GM18502 (cell line): ENCODE results near the gene JUP.
"Not testable (repeated sequence)": the region's sequence is repeated elsewhere in the genome, so short reads cannot be mapped to it uniquely, and the experiment has no call there.

Experiments
- ATAC-seq: cut with Tn5 transposase; IDR thresholded peaks from one replicate; pipeline ENCODE4 v1.9.1; 2021; ENCODE audit warnings: mild to moderate bottlenecking; ENCODE audit not compliant: unreplicated experiment, poor library complexity

The JUP gene

DNA sequence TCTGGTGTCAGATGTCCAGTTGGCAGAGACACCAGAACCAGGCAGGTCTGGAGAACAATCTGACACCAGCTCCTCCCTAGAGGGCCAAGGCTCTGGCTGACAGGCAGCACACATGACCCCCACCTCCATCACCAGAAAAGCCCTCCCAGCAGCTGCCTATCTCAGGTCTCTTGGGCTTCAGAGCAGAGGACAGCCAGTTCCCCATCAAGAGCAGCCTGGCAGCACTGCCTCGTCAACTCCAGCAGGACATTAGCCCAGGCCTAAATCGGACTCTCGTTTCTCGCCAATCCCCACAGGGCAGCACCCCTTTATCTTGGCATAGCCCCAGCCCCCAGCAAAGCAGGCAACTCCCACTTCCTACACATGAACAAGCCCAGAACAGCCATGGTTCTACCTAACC, 4.4 kb downstream of the JUP start:
- no peak for ATAC-seq

DNA sequence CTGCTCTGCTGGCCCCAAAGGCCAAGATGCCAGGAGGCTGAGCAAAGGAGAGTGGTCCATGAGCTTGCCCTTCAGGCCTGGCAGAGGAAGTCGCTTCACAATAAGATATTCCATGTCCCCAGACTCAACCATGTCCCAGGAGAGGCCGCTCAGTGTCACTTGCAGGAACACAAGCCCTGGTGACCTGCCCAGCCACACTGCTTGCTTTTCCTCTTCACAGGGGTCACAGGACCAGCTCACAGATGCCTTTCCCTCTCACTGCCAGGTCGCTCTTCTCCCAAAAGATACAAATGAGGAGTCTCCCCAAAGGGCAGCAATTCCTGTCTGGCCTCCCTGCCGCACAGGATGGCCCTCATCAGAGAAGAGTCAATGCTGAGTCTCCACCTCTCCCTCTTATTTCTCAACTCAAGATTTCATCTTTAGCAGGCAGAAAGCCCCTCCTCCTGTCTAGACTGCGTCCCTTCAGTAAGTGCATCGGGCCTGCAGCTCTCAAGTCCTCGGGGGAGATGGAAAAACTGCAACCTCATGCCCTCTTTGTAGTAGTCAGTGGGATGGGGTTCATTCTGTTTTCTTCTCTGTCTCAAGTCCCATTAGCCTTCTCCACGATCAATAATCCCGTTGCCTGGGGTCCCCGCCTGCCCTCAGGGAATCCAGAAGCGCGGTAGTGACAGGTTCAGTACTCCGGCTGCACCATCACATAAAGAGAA, 5.0 kb downstream of the JUP start:
- ATAC-seq: no peak

DNA sequence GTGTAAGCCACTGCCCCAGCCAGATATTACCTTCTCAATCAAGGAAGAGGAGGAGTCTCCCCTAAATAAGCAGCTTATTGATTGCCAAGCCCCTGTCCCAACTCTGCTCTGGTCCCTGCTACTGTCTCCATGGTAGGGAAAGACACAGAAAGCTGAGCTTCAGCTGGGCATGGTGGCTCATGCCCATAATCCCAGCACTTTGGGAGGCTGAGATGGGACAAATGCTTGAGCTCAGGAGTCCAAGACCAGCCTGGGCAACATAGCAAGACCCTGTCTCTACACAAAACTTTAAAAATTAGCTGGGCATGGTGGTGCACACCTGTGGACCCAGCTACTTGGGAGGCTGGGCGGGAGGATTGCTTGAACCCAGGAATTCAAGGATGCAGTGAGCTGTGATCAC, 6.6 kb downstream of the JUP start:
- no peak for ATAC-seq

DNA sequence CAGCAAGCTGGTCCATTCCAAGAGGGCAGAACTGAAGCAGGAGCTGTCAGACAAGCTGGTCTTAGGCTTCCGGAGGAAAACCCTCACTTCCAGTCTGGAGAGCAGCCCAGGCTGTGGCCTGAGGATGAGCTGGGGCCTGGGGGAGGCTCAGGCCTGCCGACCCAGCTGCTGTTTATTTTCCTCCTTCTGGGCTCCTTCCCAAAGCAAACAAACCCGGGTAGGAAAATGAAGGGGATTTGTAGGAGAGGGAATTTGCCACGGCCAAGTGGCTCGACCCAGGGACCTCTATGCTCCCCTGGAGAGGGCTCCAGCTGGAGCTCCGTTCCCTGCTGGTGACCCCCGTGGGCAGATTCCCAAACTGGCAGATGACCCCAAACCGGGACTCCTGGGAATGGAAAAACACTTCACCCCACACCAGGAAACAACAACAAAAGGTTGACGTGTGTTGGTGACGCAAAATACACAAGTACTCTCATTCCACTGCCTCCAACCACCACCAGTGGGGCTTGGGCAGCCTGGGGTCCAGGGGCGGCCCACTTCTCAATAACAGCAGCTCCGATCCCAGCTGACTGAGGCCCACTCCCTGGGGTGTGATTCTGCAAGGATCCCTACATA, 8.8 kb downstream of the JUP start:
- ATAC-seq: no peak

DNA sequence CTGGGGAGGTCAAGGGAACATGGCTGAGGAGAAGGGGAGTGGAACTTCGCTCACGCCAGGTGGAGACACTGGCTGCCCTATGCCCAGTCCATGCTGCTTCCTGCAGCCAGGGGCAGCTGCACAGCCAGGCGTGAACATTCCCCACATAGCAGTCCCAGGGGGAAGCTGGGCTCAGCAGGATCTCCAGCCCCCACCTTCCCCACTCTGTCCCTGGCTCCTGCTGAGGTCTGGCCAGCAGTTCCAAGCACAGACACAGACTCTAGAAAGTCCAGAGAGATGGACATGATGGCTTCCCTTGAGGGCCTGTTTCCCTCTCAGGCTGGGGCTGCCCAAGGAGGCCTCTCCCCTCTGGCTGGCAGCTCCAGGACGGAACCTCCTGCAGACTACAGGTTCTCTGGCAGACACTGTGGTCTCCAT, 9.3 kb downstream of the JUP start:
- ATAC-seq: no peak

DNA sequence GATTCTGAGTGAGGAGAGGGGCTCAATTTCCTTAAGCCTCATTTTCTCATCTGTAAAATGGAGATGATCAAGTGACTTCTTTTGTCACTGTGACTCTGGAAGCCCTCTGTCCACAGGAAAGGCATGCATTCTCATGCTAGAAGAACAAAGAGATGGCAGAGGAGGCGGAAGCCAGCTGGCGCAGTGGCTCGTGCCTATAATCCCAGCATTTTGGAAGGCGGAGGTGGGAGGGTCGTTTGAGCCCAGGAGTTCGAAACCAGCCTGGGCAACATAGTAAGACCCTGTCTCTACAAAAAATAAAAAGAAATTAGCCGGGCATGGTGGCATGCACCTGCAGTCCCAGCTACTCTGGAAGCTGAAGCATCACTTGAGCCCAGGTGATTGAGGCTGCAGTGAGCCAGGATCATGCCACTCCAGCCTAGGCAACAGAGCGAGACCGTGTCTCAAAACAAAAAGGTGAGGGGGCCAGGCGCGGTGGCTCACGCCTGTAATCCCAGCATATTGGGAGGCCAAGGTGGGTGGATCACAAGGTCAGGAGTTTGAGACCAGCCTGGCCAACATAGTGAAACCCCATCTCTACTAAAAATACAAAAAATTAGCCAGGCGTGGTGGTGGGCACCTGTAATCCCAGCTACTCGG, 10.1 kb downstream of the JUP start:
- ATAC-seq: not testable (repeated sequence)

DNA sequence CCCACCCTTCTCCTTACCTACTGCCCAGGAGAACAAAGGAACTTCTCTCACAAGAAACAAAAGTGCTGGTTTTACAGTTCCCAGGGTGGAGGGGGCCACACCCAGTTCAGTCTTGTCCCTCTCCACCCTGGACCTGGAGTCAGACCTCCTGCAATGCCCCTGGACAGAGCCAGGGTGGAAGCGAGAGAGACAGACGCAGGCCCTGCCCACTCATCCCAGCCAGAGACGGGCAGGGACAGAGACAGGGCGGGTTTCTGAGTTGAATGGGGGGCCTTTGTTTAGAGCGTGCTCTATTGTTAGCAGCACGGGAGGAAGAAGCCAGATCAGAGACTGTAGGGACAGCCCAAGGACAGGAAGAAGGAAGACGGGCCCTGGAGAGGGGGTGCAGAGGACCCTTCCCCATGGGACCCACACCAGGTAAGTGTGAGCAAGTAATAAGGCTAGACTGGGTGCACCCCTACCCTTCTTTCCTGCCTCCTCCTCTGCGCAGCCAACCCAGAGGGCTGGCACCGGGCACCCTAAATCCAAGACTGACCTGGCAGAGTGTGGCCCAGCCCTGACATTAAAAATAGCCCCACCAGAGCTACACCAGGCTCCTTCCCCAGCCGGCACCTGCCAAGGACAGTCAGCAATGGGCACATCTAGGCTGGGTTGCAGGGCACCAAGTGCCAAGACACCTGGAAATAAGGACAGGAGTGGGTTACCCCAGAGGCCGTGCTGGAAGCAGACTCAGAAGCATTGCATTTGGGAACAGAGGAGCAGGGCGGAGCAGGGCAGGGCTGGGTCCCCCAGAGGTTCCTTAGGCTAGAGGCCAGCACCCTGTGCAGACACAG, 10.9 kb downstream of the JUP start:
- no peak for ATAC-seq

DNA sequence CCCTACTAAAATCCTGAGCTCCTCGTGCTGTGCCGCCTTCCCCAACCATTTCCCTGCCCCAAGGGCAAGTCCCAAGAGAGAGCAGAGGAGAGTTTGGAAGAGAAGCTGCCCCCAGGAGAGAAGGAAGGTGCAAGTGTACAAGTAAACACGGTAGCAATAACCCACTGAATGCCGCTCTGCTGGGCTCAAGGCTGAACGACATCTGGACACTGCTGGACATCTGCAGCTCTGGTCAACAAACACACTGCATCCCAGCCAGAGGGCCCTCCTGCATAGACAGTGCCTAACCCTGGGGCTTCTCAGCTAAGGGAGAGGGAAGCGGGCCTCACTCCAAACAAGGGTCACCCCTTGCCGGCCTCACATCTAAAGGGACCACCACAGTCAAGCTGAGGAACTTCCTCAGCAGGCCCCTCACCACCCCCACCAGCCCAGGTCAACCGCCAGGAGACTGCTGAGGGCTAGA, 12.7 kb downstream of the JUP start:
- ATAC-seq: no peak

DNA sequence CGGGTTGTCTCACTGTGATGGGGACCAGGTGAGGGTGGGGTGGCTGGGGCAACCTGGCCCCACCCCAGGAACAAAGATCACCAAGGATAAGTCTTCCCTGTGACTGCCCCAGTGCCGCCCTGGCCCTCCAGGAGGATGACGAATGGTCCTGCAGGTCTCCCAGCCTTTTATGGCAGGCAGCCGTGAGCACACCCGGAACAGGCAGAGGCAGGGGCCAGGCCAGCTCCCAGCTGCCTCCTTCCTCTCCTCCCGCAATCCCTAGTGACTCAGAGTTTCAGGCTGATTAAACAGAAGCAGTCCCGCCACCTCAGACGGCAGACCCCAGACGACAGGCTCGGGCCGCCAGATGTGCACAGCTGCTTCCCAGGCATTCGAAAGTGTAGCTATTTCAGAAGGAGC, 13.3 kb downstream of the JUP start:
- ATAC-seq: no peak

DNA sequence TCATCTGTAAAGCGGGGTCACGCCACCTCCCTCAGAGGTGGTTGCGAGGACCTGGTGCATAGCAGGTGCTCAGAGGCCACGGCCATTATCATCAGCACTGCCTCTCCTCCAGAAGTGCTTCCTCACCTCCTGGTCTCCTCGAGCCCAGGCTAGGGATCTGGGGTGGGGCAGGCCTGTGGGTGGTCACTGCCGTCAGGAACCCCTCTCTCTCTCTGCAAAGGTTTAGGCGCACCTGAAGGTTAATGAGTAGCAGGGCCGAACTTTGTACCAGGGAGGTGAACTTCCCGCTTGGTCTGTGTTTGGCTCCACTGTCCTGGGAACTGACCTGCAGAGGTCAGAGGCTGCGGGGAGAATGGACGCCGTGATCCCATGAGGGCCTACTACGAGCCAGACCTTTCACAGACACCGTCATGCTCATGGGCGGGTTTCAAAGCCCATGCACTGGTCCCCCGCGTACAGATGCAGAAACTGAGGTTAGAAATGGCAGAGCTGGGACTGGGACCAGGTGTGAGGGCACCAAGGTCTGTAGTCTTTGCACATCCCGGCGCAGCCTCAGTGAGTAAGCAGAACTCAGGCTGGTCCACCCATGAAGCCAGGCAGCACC, 13.8 kb downstream of the JUP start:
- no peak for ATAC-seq

DNA sequence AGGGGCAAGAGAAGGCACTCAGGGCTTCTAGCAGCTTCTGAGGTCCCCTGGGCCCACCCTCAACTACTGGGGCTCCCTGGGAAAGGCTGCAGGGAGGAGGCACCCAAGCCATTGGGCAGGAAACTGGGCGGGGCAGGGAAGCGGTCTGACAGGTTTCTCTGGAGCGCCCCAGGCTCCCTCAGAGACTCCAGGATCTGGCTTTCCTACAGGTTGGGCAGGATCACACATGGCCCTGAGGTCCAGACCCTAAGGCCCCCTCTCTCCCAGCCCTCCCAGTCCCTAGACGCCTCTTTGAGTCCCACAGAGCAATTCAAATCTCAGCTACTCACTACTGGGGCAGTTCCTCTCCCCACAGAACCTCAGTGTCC, 14.3 kb downstream of the JUP start:
- ATAC-seq: no peak

DNA sequence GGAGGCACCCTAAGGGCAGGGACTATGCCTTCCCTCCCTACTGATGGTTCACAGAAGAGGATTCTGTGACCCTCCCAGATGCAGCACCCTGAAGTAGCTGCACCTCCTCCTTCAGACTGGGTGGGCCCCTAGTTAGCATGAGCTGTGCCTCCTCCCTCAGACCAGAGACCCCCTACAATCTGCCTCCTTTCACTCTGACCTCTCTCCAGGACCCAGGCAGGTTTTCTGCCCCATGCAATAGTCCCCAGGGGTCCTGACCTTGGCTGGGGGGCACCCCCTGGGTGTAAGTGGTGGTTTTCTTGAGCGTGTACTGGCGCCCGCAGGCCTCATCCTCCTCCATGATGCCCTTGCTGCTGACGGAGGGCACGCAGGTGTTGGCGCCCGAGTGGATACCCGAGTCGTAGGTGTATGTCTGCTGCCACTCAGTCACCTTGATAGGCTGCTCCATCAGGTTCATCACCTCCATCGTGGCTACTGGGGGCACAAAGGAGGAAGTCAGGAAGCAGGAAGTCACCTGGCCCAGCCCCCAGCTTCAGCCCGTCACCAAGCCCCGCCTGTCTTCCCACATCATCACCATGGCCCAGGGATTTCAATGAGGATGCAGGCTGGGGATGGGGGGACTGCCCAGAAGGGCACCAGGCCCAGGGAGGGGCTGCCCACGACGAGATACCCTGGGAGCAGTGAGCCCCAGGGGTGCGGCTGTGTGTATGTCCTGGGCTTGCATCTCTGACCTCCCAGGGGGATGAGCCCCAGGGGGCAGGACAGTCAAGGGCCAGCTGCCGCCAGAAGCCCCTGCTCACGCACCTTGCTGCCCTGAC, 14.9 kb downstream of the JUP start:
- no peak for ATAC-seq

DNA sequence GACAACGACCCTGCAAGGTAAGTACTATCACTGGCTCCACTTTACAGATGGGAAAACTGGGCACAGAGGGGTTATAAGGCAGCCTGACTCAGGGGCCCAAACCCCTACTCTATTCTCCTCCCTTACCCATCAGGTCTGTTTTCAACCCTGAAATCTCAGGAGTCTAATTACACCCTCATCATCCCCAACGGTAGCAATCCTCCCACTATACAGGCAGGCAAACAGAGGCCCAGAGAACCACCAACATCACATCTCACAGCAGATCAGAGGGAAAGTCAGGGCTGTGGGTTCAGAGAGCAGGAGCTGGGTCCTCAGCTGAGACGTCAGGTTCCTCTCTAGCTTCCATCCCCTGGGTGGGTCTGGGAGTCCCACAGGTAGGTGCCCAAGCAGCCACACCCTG, 16.5 kb downstream of the JUP start:
- no peak for ATAC-seq

DNA sequence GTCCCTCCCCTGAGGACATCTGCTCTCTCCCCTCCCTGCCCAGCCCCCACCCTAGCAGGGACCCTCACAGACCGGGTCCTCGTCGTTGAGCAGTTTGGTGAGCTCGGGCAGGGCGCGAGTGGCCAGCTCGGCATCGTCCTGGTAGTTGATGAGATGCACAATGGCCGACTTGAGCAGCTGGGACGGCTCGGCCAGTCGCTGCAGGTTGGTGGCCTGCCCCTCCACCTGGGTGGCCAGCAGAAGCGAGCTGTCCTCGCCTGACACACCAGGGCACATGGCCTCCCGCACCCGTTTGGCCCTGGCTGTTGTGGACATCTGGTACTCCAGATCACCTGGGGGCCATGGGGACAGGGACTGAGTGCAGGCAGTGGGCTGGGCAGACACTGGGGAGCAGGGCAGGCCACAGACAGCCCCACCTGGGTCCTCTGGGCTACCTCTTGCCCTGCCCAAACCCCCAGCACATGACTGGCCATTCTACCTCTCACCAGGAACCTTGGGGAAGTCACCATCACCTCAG, 17.1 kb downstream of the JUP start:
- ATAC-seq: no peak

DNA sequence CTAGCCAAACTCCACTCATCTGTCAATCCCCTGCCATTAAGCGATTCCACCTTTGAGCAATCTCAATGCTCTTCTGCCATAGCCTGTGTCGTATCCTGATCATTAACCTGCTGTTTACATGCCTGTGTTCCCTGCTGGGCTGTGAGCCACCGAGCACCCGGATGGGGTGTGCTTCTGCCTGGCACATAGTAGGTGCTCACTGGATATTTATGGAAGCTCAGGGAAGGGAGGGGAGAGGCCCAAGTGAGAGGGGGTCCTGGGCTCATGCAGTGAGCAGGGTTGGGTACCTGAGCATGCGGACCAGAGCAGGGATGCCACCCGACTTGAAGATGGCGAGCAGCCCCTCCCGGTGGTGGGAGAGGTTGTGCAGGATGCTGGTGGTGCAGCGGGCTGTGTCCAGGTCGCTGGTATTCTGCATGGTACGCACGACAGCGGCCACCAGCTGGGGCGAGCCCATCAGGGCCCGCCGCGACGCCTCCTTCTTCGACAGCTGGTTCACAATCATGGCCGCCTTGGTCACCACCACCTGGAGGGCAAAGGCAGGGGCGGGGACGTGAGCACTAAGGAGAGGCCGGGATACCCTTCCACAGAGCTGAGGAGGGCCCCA, 17.7 kb downstream of the JUP start:
- ATAC-seq: no peak

DNA sequence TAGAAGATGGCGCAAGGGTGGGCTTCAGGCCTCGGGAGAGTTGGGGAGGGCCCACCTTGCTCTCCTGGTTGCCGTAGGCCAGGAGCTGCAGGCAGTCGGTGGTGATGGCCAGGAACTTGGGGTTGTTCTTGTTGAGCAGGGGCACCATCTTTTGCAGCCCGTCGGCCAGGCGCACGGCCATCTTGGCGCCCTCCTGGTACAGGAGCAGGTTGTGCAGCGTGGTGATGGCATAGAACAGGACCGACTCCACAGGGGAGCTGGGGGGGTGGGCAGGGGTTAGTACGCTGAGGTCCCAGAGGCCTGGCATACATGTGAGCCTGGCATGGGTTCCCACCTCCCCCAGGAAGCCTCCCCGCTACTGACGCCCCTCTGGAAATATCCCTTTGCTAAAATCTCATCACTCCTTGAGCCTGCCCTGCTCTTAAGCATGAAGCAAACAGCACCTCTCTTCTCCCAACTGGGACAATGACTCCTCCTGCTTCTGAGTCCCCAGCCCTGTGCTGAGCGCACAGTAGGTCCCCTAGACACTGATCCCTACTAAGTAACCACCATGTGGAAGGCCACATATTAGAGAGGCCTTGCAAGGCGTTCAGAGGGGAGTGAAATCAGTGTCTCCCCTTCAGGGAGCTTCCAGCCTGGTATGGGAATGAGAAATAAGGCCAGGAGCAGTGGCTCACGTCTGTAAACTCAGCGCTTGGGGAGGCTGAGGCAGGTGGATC, 19.0 kb downstream of the JUP start:
- no peak for ATAC-seq

DNA sequence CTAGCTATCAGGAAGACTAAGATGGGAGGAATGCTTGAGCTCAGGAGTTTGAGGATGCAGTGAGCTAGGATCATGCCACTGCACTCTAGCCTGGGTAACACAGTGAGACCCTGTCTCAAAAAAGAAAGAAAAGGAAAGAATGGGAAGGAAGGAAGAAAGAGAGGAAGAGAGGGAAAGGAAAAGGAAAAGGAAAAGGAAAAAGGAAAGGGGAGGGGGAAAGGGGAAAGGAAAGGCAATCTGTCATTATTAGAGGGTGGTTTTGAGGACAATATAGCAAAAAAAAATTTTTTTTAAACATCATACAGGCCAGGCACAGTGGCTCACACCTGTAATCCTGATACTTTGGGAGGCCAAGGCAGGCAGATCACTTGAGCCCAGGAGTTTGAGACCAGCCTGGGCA, 20.4 kb downstream of the JUP start:
- ATAC-seq: no peak

DNA sequence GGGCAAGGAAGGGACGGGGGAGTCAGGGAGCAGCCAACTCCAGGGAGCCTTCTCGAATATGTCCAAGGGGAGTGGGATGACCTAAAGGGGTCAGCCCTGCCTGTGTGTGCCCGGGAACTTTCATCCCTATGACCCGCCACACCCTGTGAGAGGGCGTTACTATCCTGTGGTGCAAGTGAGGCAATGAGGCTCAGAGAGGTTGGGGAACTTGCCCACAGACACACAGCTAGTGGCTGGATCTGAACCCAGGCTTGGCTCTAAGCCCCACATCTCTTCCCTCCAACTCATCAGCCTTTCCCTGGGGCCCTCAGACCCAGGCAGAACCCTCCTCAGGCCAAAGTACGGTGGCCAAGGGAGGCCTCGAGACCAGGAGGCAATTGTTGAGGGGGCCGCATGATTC, 23.2 kb downstream of the JUP start:
- no peak for ATAC-seq

DNA sequence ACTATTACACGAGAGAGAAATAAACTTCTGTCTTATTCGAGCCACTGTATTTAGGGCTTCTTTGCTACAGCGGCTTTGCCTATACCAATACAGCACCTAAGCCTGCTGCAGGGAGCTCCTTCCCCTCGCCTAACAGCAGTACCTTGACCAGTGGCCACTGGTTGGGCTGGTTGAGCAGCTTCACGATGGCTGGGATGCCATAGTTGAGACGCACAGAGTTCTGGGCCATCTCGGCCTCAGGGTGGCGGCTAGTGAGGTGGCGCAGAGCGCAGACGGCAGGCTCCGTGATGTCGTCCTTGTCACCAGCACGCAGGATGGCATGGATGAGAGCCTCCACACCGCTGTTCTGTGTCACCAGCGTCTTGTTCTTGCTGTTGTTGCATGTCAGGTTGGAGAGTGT, 23.7 kb downstream of the JUP start:
- no peak for ATAC-seq
